K562 (cell line): ENCODE results near the gene TSPAN1. TPM values are rescaled to one million over a fixed set of nuclear protein-coding genes. Genes with fewer than 3 reads are reported as not detected.

Source experiments
- ASH1L ChIP-seq: fragments of 450-650 bp; IDR thresholded peaks from 2 replicates; pipeline ENCODE4 v1.6.1; 2018; ENCODE audit warnings: borderline replicate concordance, mild to moderate bottlenecking, low read depth; ENCODE audit not compliant: partially characterized antibody
- CBX5 ChIP-seq: IDR thresholded peaks from 2 replicates; pipeline ENCODE4 v1.6.1; 2014; ENCODE audit warnings: low read depth, borderline replicate concordance
- CEBPG ChIP-seq, 3 experiments: fragments of 200-800 bp in 1 of 3; sonication (Bioruptor generic) in 1 of 3; sonication (generic) in 1 of 3; formaldehyde crosslinking in 1 of 3; IDR thresholded peaks in 2 of 3; conservative IDR thresholded peaks in 1 of 3; 2 replicates each; pipeline versions ENCODE4 v1.6.1 to v1.8.0; 2016 to 2022; ENCODE audit warnings: missing compliant biosample characterization in 2 of 3, missing genetic modification characterization in 2 of 3, mild to moderate bottlenecking in 1 of 3, missing genetic modification reagents in 1 of 3
- L3MBTL2 ChIP-seq: fragments of 450-650 bp; IDR thresholded peaks from 2 replicates; pipeline ENCODE4 v1.6.1; 2016; ENCODE audit warnings: mild to moderate bottlenecking, moderate library complexity
- MTA2 ChIP-seq: fragments of 450-650 bp; IDR thresholded peaks from 2 replicates; pipeline ENCODE4 v1.6.1; 2016; ENCODE audit warnings: low read depth
- RAD51 ChIP-seq: fragments of 450-650 bp; IDR thresholded peaks from 2 replicates; pipeline ENCODE4 v1.7.1; 2016; ENCODE audit warnings: low read depth, mild to moderate bottlenecking, borderline replicate concordance
- RBM15 ChIP-seq: fragments of 200-400 bp; formaldehyde crosslinking; IDR thresholded peaks from 2 replicates; pipeline ENCODE4 v1.6.1; 2018; ENCODE audit warnings: mild to moderate bottlenecking, low read length, moderate library complexity; ENCODE audit not compliant: insufficient read depth
- SETDB1 ChIP-seq: IDR thresholded peaks from one replicate; pipeline ENCODE4 v1.6.1; 2012; ENCODE audit warnings: low read length, control low read depth, inconsistent platforms
- SIN3A ChIP-seq, 2 experiments: fragments of 150-350 bp in 1 of 2; IDR thresholded peaks; 2 replicates each; pipeline ENCODE4 v1.6.1; 2011 to 2016; ENCODE audit warnings: borderline replicate concordance in 2 of 2, low read depth in 2 of 2, low read length in 2 of 2, mild to moderate bottlenecking in 2 of 2, moderate library complexity in 2 of 2; ENCODE audit not compliant: control insufficient read depth in 1 of 2
- SMC3 ChIP-seq: conservative IDR thresholded peaks from 2 replicates; pipeline ENCODE4 v1.6.1; 2011; ENCODE audit warnings: low read depth, low read length, improper control_type of control experiment; ENCODE audit not compliant: insufficient read depth
- SP1 ChIP-seq: sonication (generic); formaldehyde crosslinking; IDR thresholded peaks from 2 replicates; pipeline ENCODE4 v1.8.1; 2022; ENCODE audit warnings: mild to moderate bottlenecking, missing genetic modification reagents
- TCFL5 ChIP-seq: fragments of 250-450 bp; sonication (Bioruptor Pico); conservative IDR thresholded peaks from 2 replicates; pipeline ENCODE4 v1.6.1; 2021; ENCODE audit warnings: mild to moderate bottlenecking, moderate library complexity, matching md5 sums
- TRIM24 ChIP-seq, 2 experiments: fragments of 450-650 bp; IDR thresholded peaks; 2 replicates each; pipeline ENCODE4 v1.6.1; 2016
- ZFP1 ChIP-seq: fragments of 450-650 bp; formaldehyde crosslinking; IDR thresholded peaks from 2 replicates; pipeline ENCODE4 v1.4.0; 2020; ENCODE audit warnings: mild to moderate bottlenecking, mixed read lengths
- ZNF175 ChIP-seq: fragments of 200-800 bp; sonication (Bioruptor generic); IDR thresholded peaks from 2 replicates; pipeline ENCODE4 v1.6.1; 2016; ENCODE audit warnings: low read depth, mild to moderate bottlenecking, missing genetic modification characterization, missing compliant biosample characterization
- ZNF197 ChIP-seq: fragments of 200-800 bp; sonication (Bioruptor generic); IDR thresholded peaks from 2 replicates; pipeline ENCODE4 v1.6.1; 2016; ENCODE audit warnings: low read depth, missing genetic modification characterization, missing compliant biosample characterization
- ZNF785 ChIP-seq: fragments of 250-450 bp; sonication (Bioruptor Pico); IDR thresholded peaks from 2 replicates; pipeline ENCODE4 v1.4.0; 2020; ENCODE audit warnings: mild to moderate bottlenecking
- polyA plus RNA-seq, 8 experiments: library from polyadenylated mRNA; depleted of rRNA in 4 of 8; stranded (reverse) in 5 of 8; unstranded in 3 of 8; fragments of >200 nt; fragmentation: Nextera tagmentation in 2 of 8; fragmentation: Illumina TruSeq in 1 of 8; extraction: Ambion mirVana in 2 of 8; extraction: Trizol in 1 of 8; gene quantifications; 2 replicates each; pipeline versions ENCODE4 v1.2.1 to v1.2.3, GENCODE V29; 2011 to 2014; ENCODE audit warnings: inconsistent platforms in 1 of 8, missing spikeins in 1 of 8
- total RNA-seq, 7 experiments: library from RNA; depleted of rRNA in 6 of 7; stranded (reverse); fragments of >200 nt in 6 of 7; fragmentation: Illumina TruSeq in 2 of 7; extraction: Trizol in 2 of 7; gene quantifications; 2 replicates each; pipeline versions ENCODE4 v1.2.1 to v1.2.3, GENCODE V29; 2011 to 2021; ENCODE audit warnings: low replicate concordance in 1 of 7
- TF ChIP-seq, protein P1 (sequence below): fragments of 450-650 bp; IDR thresholded peaks from 2 replicates; pipeline ENCODE4 v1.6.1; 2016; ENCODE audit warnings: antibody characterized with exemption
- TF ChIP-seq, protein P2 (sequence below): fragments of 450-650 bp; IDR thresholded peaks from 2 replicates; pipeline ENCODE4 v1.6.1; 2016; ENCODE audit warnings: missing biosample characterization, missing genetic modification characterization
- TF ChIP-seq, protein P3 (sequence below), 2 experiments: fragments of 200-800 bp in 1 of 2; sonication (Bioruptor generic) in 1 of 2; sonication (generic) in 1 of 2; formaldehyde crosslinking in 1 of 2; IDR thresholded peaks in 1 of 2; conservative IDR thresholded peaks in 1 of 2; 2 replicates each; pipeline versions ENCODE4 v1.5.0 to v1.6.1; 2016 to 2020; ENCODE audit warnings: missing compliant biosample characterization in 1 of 2, missing genetic modification characterization in 1 of 2, missing genetic modification reagents in 1 of 2
- TF ChIP-seq, protein P4 (sequence below), 2 experiments: fragments of 450-650 bp; conservative IDR thresholded peaks; 2 replicates each; pipeline ENCODE4 v1.6.1; 2017; ENCODE audit warnings: mild to moderate bottlenecking in 2 of 2, moderate library complexity in 2 of 2

TSPAN1 gene
- total and polyA plus RNA-seq, 9 of the 15 experiments (the other 6 are each of a cell fraction or from before 2014, with no cell fraction given): 0.58 TPM; not detected in 8

DNA sequence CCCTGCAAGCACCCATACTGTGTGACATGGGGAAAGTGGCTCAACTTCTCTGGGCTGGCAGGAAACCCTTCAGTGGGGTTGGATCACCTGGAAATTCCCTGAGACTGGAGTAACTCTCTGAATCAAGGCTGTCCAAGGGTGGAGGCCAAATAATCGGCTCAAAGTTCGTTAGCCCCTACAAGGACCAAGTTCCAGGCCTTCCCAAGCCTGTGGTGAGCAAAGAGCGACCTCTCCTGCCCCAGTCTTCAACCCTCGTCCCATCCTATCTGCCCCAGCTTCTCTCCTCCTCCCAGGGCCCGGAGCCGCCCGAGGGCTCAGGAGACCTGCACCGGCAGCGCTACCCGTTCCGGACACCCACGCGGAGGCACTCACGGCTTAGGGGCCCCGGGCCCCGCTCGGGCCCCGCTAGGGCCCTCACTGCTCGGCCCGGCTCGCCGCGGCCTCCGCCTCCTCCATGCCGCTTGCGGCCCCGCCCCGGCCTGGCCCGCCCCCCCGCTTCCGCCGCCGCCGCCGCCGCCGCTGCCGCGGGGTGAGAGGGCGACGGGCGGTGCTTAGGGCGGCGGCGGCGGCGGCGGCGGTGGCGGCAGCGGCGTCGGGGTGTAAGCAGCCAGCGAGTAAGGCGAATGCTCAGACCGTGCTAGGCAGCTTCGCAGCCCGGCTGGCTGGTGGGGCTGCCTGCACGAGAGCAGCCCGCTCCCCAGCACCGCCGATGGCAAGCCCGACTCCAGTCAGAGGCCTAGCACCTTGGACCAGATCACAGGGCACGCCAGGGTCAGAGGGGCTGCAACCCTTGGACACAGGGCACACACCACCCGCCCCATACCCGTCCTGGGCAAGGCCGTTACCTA lies 23.3 kb downstream of the TSPAN1 start, which contains the start of gene POMGNT1 (continued):
- TF ChIP-seq ZNF175 (CRISPR knock-in tag): no peak
- TF ChIP-seq SIN3A (IDR thresholded peaks at IDR 0.05; ENCODE audit: borderline replicate concordance in 2 of 2, control insufficient read depth in 1 of 2, low read depth in 2 of 2, low read length in 2 of 2): peak; percentile 47 to 76; a peak in 1 of 4 replicates
- TF ChIP-seq ASH1L: no peak
- TF ChIP-seq ZNF197 (CRISPR knock-in tag): no peak
- no peak for TF ChIP-seq SETDB1
- TF ChIP-seq RAD51: no peak
- TF ChIP-seq RBM15: no peak
- TF ChIP-seq ZNF785 (CRISPR knock-in tag): no peak
- no peak for TF ChIP-seq CBX5
- no peak; the same call in 1 of the 2 replicates for TF ChIP-seq CEBPG (CRISPR knock-in tag; IDR thresholded peaks at IDR 0.05)
- no peak for TF ChIP-seq CEBPG (tag; conservative IDR thresholded peaks at IDR 0.05 in 1 of 2, IDR thresholded peaks at IDR 0.05 in 1 of 2)
- TF ChIP-seq, protein P1, sequence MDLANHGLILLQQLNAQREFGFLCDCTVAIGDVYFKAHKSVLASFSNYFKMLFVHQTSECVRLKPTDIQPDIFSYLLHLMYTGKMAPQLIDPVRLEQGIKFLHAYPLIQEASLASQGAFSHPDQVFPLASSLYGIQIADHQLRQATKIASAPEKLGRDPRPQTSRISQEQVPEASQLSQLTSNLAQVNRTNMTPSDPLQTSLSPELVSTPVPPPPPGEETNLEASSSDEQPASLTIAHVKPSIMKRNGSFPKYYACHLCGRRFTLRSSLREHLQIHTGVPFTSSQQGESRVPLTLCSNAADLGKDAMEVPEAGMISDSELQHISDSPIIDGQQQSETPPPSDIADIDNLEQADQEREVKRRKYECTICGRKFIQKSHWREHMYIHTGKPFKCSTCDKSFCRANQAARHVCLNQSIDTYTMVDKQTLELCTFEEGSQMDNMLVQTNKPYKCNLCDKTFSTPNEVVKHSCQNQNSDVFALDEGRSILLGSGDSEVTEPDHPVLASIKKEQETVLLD: no peak
- 0 out of 2 replicates have a peak, but pooled peaks have one; percentile 21 for TF ChIP-seq SMC3
- TF ChIP-seq, protein P2, sequence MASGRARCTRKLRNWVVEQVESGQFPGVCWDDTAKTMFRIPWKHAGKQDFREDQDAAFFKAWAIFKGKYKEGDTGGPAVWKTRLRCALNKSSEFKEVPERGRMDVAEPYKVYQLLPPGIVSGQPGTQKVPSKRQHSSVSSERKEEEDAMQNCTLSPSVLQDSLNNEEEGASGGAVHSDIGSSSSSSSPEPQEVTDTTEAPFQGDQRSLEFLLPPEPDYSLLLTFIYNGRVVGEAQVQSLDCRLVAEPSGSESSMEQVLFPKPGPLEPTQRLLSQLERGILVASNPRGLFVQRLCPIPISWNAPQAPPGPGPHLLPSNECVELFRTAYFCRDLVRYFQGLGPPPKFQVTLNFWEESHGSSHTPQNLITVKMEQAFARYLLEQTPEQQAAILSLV (tag): no peak
- TF ChIP-seq MTA2: peak; percentile 10; the same call in 1 of the 2 replicates
- TF ChIP-seq, protein P3, sequence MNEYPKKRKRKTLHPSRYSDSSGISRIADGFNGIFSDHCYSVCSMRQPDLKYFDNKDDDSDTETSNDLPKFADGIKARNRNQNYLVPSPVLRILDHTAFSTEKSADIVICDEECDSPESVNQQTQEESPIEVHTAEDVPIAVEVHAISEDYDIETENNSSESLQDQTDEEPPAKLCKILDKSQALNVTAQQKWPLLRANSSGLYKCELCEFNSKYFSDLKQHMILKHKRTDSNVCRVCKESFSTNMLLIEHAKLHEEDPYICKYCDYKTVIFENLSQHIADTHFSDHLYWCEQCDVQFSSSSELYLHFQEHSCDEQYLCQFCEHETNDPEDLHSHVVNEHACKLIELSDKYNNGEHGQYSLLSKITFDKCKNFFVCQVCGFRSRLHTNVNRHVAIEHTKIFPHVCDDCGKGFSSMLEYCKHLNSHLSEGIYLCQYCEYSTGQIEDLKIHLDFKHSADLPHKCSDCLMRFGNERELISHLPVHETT (CRISPR knock-in tag; conservative IDR thresholded peaks at IDR 0.05 in 1 of 2, IDR thresholded peaks at IDR 0.05 in 1 of 2): peak in 1 of 2 experiments; percentile 93; a peak in 2 of 4 replicates
- no peak; a peak in 1 of 4 replicates for TF ChIP-seq TRIM24 (IDR thresholded peaks at IDR 0.05)
- TF ChIP-seq, protein P4, sequence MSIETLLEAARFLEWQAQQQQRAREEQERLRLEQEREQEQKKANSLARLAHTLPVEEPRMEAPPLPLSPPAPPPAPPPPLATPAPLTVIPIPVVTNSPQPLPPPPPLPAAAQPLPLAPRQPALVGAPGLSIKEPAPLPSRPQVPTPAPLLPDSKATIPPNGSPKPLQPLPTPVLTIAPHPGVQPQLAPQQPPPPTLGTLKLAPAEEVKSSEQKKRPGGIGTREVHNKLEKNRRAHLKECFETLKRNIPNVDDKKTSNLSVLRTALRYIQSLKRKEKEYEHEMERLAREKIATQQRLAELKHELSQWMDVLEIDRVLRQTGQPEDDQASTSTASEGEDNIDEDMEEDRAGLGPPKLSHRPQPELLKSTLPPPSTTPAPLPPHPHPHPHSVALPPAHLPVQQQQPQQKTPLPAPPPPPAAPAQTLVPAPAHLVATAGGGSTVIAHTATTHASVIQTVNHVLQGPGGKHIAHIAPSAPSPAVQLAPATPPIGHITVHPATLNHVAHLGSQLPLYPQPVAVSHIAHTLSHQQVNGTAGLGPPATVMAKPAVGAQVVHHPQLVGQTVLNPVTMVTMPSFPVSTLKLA (conservative IDR thresholded peaks at IDR 0.05): peak in 1 of 2 experiments; percentile 6; a peak in 1 of 4 replicates
- peak; percentile 42; the same call in 1 of the 2 replicates for TF ChIP-seq SP1 (CRISPR knock-in tag)
- TF ChIP-seq TCFL5 (CRISPR knock-in tag): no peak
- TF ChIP-seq L3MBTL2: peak; percentile 59; the same call in 1 of the 2 replicates
- no peak for TF ChIP-seq ZFP1 (CRISPR knock-in tag)
